Glutamatergic neuron (in vitro differentiated cells): Measurements from ENCODE around the gene ORM2. TPM values are rescaled to one million over a fixed set of nuclear protein-coding genes. Genes with fewer than 3 reads are reported as not detected.

Source experiments
- DNase-seq: peaks from one replicate; pipeline ENCODE4 v3.0.0; 2022
- H3K27ac Mint-ChIP-seq: one replicate; pipeline ENCODE4 v1.8.0; 2020; ENCODE audit warnings: mild to moderate bottlenecking, mixed read lengths, inconsistent platforms; ENCODE audit not compliant: unreplicated experiment
- H3K27me3 Mint-ChIP-seq: one replicate; pipeline ENCODE4 v1.8.0; 2020; ENCODE audit warnings: mild to moderate bottlenecking, moderate library complexity, mixed read lengths, inconsistent platforms; ENCODE audit not compliant: unreplicated experiment
- H3K36me3 Mint-ChIP-seq: one replicate; pipeline ENCODE4 v1.8.0; 2020; ENCODE audit warnings: mild to moderate bottlenecking, mixed read lengths, inconsistent platforms; ENCODE audit not compliant: unreplicated experiment
- H3K4me1 Mint-ChIP-seq: one replicate; pipeline ENCODE4 v1.8.0; 2020; ENCODE audit warnings: mild to moderate bottlenecking, low read depth, mixed read lengths, inconsistent platforms; ENCODE audit not compliant: unreplicated experiment
- H3K4me3 Mint-ChIP-seq: one replicate; pipeline ENCODE4 v1.8.0; 2020; ENCODE audit warnings: mild to moderate bottlenecking, mixed read lengths, inconsistent platforms; ENCODE audit not compliant: unreplicated experiment
- H3K9me3 Mint-ChIP-seq: one replicate; pipeline ENCODE4 v1.8.0; 2020; ENCODE audit warnings: mild to moderate bottlenecking, moderate library complexity, mixed read lengths, inconsistent platforms; ENCODE audit not compliant: unreplicated experiment
- total RNA-seq: library from RNA; stranded (reverse); fragmentation: NEBNext Ultra II Directional; extraction: Animal tissue kit (Norgen Biotek cat#: 25700); gene quantifications from one replicate; pipeline ENCODE4 v1.2.1, GENCODE V29; 2021; ENCODE audit not compliant: unreplicated experiment
- TF ChIP-seq, protein P1 (sequence below): fragments of 200-600 bp; sonication (generic); IDR thresholded peaks from one replicate; pipeline ENCODE4 v1.5.0; 2021; ENCODE audit not compliant: partially characterized antibody, unreplicated experiment

The ORM2 gene
- total RNA-seq, 1 donor from 2014 or later = not detected

DNA sequence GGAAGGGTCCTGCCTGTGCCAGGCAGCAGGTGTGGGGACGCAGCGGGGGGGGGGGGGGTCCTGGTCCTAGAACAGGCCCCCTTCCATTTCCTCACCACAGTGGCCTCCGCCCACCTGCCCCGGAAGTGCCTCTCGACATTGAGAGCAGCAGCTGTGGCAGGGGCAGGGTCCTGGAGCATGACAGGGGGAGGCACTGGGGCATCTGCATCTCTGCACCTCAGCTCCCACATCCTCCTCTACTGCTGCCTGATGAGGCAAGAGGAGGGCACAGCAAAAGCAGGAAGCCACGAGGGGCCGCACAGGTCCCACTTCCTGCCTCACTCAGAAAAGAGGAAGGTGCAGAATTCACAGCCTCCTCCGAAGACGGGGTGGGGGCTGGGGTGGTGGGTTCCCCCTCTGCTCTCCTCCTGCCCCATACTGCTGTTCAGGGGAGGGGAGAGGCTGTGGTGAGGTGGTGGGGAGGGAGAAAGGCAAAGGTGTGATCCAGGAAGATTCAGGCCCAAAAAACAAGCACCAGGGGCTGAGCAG, 43.3 kb downstream of the ORM2 start:
- peaks cover 4% of the 10 kb centered on the region for H3K36me3 Mint-ChIP-seq
- peaks cover 3% of the 10 kb centered on the region for H3K27me3 Mint-ChIP-seq
- H3K4me1 Mint-ChIP-seq = peaks cover 21% of the 10 kb centered on the region
- no peak overlapping the region for H3K4me3 Mint-ChIP-seq
- H3K9me3 Mint-ChIP-seq = peaks cover 6% of the 10 kb centered on the region
- no peak overlapping the region for H3K27ac Mint-ChIP-seq
- DNase-seq = no peak
- TF ChIP-seq, protein P1, sequence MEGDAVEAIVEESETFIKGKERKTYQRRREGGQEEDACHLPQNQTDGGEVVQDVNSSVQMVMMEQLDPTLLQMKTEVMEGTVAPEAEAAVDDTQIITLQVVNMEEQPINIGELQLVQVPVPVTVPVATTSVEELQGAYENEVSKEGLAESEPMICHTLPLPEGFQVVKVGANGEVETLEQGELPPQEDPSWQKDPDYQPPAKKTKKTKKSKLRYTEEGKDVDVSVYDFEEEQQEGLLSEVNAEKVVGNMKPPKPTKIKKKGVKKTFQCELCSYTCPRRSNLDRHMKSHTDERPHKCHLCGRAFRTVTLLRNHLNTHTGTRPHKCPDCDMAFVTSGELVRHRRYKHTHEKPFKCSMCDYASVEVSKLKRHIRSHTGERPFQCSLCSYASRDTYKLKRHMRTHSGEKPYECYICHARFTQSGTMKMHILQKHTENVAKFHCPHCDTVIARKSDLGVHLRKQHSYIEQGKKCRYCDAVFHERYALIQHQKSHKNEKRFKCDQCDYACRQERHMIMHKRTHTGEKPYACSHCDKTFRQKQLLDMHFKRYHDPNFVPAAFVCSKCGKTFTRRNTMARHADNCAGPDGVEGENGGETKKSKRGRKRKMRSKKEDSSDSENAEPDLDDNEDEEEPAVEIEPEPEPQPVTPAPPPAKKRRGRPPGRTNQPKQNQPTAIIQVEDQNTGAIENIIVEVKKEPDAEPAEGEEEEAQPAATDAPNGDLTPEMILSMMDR = no peak

DNA sequence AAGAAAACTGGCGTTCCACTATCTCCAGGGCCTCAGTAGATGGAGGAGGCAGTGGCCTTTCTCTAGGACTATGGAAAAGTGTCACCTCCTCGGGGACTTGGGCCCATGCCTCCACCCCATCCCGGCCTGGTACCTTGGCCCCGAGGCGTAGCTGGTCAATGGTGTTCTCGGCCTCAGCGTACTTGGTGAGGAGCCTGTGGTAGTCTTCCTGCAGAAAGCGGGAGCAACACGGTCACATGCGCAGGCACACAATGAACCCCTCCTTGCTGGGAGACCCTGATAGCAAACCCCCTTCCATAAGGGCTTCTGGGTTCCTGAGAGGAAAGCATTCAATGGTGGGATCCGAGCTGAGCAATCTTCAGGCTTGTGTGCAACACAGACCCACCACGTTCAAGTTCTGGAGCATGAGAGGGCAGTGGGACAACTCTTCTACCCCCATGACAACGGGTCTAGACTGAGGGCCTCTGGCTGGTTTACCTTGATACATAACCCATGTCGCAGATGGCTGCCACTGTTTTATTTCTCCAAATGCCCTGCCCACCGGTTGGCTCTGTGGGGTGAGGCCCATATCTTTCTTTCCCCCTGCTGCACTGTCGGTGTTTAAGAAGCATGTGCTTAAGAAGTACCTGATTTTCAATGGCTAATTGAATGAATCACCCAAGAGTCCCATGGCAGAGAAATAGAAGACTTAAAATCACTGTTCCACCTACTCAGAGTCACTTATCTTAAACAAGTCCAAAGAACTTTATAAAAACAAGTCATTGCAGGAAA, 44.5 kb downstream of the ORM2 start:
- Mint-ChIP-seq H3K27ac (no peak overlapping the region), H3K4me1 (peaks cover 20% of the 10 kb centered on the region), H3K27me3 (peaks cover 5% of the 10 kb centered on the region), H3K9me3 (peaks cover 6% of the 10 kb centered on the region), H3K36me3 (peaks cover 10% of the 10 kb centered on the region), H3K4me3 (no peak overlapping the region)
- TF ChIP-seq, protein P1 = no peak
- no peak for DNase-seq

DNA sequence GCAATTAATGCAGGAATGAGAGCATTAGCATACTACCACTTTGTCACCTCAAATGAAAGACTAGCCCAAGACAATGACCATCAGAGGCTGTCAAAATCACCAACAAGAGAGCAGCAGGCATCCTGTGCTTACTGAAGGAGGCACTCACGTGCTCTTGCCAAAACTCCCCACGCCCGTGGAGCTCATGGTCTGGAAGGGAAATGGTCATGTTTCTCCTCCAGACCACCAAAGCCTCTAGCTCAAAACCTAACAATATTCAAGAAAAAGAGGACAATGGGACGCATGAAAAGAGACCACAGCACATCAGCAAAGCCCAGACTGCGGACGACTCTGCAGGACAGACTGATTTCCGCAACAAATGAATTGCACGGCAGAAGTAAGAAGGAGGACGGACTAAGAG, 45.3 kb downstream of the ORM2 start:
- TF ChIP-seq, protein P1 = no peak
- Mint-ChIP-seq H3K36me3 (peaks cover 10% of the 10 kb centered on the region), H3K4me3 (no peak overlapping the region), H3K27me3 (peaks cover 5% of the 10 kb centered on the region), H3K4me1 (peaks cover 14% of the 10 kb centered on the region), H3K27ac (peak overlapping the region; percentile 12), H3K9me3 (peaks cover 2% of the 10 kb centered on the region)
- no peak for DNase-seq

DNA sequence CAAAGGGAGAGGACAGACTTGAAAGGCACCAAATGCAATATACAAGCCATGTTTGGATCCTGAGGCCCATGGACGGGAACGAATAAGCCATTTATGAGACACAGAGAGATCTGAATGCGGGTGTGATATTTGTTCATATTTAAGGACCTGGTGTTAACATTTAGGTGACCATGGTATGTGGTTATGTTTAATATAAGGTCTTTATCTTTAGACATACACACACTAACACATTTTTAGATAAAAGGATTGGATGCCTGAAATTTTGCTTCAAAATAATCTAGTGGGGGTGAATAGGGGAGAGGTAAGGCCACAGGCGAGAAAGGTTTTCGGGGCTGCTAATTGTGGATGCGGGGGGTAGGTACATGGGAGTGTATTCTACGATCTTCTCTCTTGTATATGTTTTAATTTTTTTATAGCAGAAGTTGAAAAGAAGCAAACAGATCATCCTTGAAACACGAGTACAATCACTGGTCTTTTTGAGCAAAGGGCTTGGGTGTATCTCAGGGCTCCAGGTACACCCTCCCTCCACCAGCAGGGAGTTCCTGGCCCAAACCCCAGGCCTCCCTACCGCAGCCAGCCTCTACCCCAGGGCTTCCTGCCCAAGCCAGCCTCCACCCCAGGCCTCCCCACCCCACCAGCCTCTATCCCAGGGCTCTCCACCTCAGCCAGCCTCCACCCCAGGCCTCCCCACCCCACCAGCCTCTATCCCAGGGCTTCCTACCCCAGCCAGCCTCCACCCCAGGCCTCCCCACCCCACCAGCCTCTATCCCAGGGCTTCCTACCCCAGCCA, 45.9 kb downstream of the ORM2 start:
- Mint-ChIP-seq H3K36me3 (peaks cover 10% of the 10 kb centered on the region), H3K9me3 (peaks cover 2% of the 10 kb centered on the region), H3K27me3 (peaks cover 5% of the 10 kb centered on the region), H3K27ac (peak overlapping the region; percentile 12), H3K4me1 (peaks cover 10% of the 10 kb centered on the region), H3K4me3 (no peak overlapping the region)
- no peak for DNase-seq
- TF ChIP-seq, protein P1 = no peak
